Testis (tissue), 3 donors: ENCODE data around the gene ETNPPL. TPM values are rescaled to one million over a fixed set of nuclear protein-coding genes. Genes with fewer than 3 reads are reported as not detected.

Source experiments
- DNase-seq: peaks from one replicate; pipeline ENCODE4 v3.0.0-alpha.2; 2019
- H3K27ac ChIP-seq, 2 donors: fragments of 200-600 bp; sonication (generic); one replicate each; pipeline ENCODE4 v1.5.1; 2019
- H3K27me3 ChIP-seq: fragments of 200-600 bp; sonication (generic); one replicate; pipeline ENCODE4 v1.5.1; 2019
- H3K36me3 ChIP-seq: fragments of 200-600 bp; sonication (generic); one replicate; pipeline ENCODE4 v1.5.1; 2017; ENCODE audit warnings: low read depth; ENCODE audit errors: missing control alignments
- H3K4me1 ChIP-seq: fragments of 200-600 bp; sonication (generic); one replicate; pipeline ENCODE4 v1.5.1; 2019
- H3K4me3 ChIP-seq, 2 donors: fragments of 200-600 bp; sonication (generic); one replicate each; pipeline ENCODE4 v1.5.1; 2017 to 2019
- H3K9me3 ChIP-seq: fragments of 200-600 bp; sonication (generic); one replicate; pipeline ENCODE4 v1.5.1; 2017
- POLR2A ChIP-seq: fragments of 450-650 bp; IDR thresholded peaks from one replicate; pipeline ENCODE4 v1.6.1; 2017; ENCODE audit warnings: antibody characterized with exemption, mild to moderate bottlenecking, moderate library complexity
- WGBS, 2 donors: methylation state at CpG; one replicate each; pipeline ENCODE4 v1.1.5; 2018; 5-methylcytosine and 5-hydroxymethylcytosine counted together
- intact Hi-C: fragments of 100-400 bp; cut with DNase I; formaldehyde crosslinking; loops from one replicate; pipeline ENCODE4 v1.15.1; 2023; ENCODE audit warnings: low total_unique reads
- polyA plus RNA-seq: library from polyadenylated mRNA; stranded (reverse); fragments of 350-450 nt; fragmentation: Illumina TruSeq; extraction: RNeasy Lipid Tissue Mini Kit (QIAGEN cat#74804); gene quantifications from one replicate; pipeline ENCODE4 v1.2.3, GENCODE V29; 2014; ENCODE audit warnings: low read depth, low replicate concordance; ENCODE audit not compliant: insufficient read depth
- total RNA-seq, 2 donors: library from RNA; depleted of rRNA; stranded (reverse); fragments of >200 nt; gene quantifications; one replicate each; pipeline ENCODE4 v1.2.3, GENCODE V29; 2016
- TF ChIP-seq, protein P1 (sequence below), 3 experiments: fragments of 450-650 bp in 2 of 3; fragments of 200-600 bp in 1 of 3; sonication (generic) in 1 of 3; IDR thresholded peaks; one replicate each; pipeline ENCODE4 v1.5.1; 2016 to 2019; ENCODE audit warnings: antibody characterized with exemption in 3 of 3, mild to moderate bottlenecking in 2 of 3, moderate library complexity in 1 of 3

The ETNPPL gene
- total and polyA plus RNA-seq, 3 donors from 2014 or later, result 0.44 to 2.0 (median 1.1) TPM

DNA sequence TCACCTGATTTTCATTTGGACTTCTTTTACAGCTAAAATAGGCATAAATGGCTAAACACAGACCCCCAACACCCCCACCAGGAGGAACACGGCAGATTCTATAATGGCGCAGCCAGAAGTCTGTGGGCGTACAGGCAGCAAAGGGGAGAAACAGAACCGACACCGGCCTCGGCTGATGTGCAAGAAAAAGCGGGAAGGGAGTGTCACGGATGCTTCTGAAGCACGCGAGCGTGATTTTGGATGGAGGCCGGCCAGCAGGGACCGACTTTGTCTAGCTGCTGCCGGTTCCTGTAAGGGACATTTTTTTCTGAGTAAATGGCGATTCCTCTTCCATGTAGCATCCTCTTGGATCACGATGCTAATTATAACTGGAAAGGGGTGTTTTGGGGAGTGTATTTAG lies 24.9 kb upstream of the ETNPPL start:
- Histone ChIP-seq H3K9me3 (no peaks in the 10 kb centered on the region), H3K27me3 (no peaks in the 10 kb centered on the region), H3K36me3 (no peaks in the 10 kb centered on the region), H3K27ac (no peak overlapping the region), H3K4me3 (no peak overlapping the region), H3K4me1 (no peaks in the 10 kb centered on the region)
- no peak for DNase-seq
- 70 to 83% methylated on average over 16 of the region's 16 CpGs for WGBS, 2 donors
- intact Hi-C loops, result no loop called here
- TF ChIP-seq POLR2A, result no peak
- TF ChIP-seq, protein P1, sequence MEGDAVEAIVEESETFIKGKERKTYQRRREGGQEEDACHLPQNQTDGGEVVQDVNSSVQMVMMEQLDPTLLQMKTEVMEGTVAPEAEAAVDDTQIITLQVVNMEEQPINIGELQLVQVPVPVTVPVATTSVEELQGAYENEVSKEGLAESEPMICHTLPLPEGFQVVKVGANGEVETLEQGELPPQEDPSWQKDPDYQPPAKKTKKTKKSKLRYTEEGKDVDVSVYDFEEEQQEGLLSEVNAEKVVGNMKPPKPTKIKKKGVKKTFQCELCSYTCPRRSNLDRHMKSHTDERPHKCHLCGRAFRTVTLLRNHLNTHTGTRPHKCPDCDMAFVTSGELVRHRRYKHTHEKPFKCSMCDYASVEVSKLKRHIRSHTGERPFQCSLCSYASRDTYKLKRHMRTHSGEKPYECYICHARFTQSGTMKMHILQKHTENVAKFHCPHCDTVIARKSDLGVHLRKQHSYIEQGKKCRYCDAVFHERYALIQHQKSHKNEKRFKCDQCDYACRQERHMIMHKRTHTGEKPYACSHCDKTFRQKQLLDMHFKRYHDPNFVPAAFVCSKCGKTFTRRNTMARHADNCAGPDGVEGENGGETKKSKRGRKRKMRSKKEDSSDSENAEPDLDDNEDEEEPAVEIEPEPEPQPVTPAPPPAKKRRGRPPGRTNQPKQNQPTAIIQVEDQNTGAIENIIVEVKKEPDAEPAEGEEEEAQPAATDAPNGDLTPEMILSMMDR (IDR thresholded peaks at IDR 0.05), result no peak

DNA sequence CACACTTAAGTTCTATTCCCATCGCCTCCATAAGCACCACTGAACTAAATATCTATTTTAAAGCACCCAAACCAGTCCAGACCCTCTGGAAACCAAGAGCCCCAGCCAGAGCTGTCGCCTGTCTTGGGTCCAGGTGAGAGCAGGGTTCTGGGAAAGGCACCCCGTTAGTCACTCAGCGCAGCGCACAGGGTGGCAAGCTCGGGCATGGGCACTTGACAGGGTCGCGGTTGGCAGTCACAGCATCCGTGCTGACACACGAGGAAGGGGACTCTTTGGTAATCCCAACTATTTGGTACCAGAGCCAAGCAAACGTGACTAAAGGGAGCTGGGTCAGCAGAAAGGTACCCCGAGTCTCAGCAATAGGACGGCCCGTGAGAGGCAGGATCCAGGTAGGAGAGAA lies 24.3 kb upstream of the ETNPPL start:
- Histone ChIP-seq H3K36me3 (no peaks in the 10 kb centered on the region), H3K9me3 (no peaks in the 10 kb centered on the region), H3K4me3 (no peak overlapping the region), H3K4me1 (no peaks in the 10 kb centered on the region), H3K27ac (no peak overlapping the region), H3K27me3 (no peaks in the 10 kb centered on the region)
- WGBS, 2 donors, result 64 to 68% methylated on average over 14 of the region's 14 CpGs
- intact Hi-C loops, result no loop called here
- no peak for DNase-seq
- TF ChIP-seq POLR2A, result no peak
- TF ChIP-seq, protein P1 (IDR thresholded peaks at IDR 0.05), result no peak

DNA sequence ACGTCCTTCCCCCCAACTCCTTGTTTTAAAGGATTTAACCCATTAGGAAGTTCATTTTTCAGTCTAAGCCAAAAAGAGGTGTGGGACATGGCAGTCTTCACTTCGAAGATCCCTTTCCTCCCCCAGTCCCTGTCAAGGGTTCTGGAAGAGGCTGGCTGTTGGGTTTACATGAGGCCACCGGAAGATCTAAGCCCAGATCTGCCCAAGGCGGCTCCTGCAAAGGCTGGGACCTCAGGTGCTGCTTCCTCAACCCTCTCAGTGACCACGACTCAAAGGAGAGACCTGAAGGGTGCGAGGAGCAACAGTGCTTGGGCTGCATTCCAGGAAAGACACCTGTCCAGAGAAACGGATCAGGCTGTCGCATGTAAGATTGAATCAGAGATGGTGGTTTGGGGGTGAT lies 23.5 kb upstream of the ETNPPL start:
- intact Hi-C loops, result no loop called here
- TF ChIP-seq, protein P1 (IDR thresholded peaks at IDR 0.05), result no peak
- TF ChIP-seq POLR2A, result no peak
- WGBS, 2 donors, result 89 to 91% methylated on average over 8 of the region's 8 CpGs
- no peak overlapping the region for H3K4me3 ChIP-seq
- no peaks in the 10 kb centered on the region for H3K9me3 ChIP-seq
- DNase-seq, result no peak
- H3K27ac ChIP-seq, result no peak overlapping the region
- H3K4me1 ChIP-seq, result no peaks in the 10 kb centered on the region
- no peaks in the 10 kb centered on the region for H3K36me3 ChIP-seq
- H3K27me3 ChIP-seq, result no peaks in the 10 kb centered on the region

DNA sequence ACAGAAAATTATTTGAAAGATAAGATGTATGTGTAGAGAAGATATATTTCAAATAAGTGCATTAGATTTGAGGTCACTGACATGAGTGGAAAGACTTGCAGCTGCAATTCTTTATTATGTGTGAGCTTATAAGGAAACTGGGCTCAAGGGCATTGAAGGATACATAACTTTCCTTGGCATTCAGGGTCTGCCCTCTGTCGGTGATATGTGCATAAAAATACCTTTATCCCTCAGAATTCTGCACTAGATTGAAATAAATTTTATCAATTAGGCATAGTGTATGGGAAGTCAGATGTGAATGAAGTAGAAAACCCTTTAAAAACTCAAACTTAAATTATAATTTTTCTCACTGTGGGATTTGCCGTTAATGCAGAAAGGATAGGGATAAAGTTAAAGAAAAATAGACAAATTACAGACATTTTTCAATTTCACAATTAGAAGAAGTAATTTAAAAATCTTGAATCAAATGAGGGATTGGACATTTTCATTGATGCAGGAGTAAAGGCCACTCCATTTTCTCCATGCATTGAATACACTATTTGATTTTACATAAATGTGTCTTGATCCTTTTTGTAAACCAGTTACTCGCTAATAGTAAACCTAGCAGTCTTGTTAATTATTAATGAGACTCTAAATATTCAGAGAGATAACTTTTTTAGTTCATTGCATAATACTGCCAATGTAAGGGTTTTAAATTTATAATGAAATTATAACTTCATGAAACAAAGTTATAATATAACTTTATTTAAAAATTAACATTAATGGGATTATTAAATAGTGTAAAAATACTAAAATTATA lies 21.0 kb upstream of the ETNPPL start:
- no peaks in the 10 kb centered on the region for H3K36me3 ChIP-seq
- WGBS, 2 donors, result 65 to 66% methylated on average over 3 of the region's 3 CpGs
- TF ChIP-seq POLR2A, result no peak
- TF ChIP-seq, protein P1 (IDR thresholded peaks at IDR 0.05), result no peak

DNA sequence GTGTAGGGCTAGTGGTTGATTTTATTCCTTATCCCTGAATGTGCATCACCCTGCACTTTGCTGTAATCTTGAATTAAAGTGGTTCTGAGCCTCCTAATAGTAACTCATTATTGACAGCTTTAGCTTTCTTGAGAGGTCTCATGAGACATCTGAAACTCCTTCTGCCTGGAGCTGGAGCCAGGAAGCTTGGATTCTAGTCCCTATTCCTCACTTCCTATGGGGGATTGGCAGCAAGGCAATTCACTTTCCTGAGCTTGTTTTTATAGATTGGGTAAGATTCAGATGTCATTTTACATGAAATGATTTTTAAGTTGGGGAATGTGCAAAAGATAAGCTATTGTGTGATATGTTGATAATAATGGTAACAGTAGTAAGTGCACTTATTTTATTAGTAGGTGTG lies 17.1 kb upstream of the ETNPPL start:
- Histone ChIP-seq H3K9me3 (no peaks in the 10 kb centered on the region), H3K4me1 (no peaks in the 10 kb centered on the region), H3K36me3 (no peaks in the 10 kb centered on the region), H3K27me3 (no peaks in the 10 kb centered on the region), H3K4me3 (no peak overlapping the region), H3K27ac (no peak overlapping the region)
- intact Hi-C loops, result no loop called here
- TF ChIP-seq, protein P1 (IDR thresholded peaks at IDR 0.05), result no peak
- TF ChIP-seq POLR2A, result no peak
- DNase-seq, result no peak

More for the DNA sequence above, 21.0 kb upstream of the ETNPPL start:
- Histone ChIP-seq H3K27ac (no peak overlapping the region), H3K9me3 (no peaks in the 10 kb centered on the region), H3K4me1 (no peaks in the 10 kb centered on the region), H3K27me3 (no peaks in the 10 kb centered on the region), H3K4me3 (no peak overlapping the region)
- DNase-seq, result no peak
- intact Hi-C loops, result no loop called here
